ENCODE measurements around the gene NUB1. TPM values are rescaled to one million over a fixed set of nuclear protein-coding genes. Genes with fewer than 3 reads are reported as not detected.

NUB1 gene
- total and polyA plus RNA-seq, 5 donors from 2014 or later: 51.0 to 65.2 (median 53.8) TPM

GRCh38 chr7:151398446-151399304 lies 57.1 kb downstream of the NUB1 start:
- H3K27ac Mint-ChIP-seq: peak overlapping the region in 2 of 3 donors; percentile 39 to 61

GRCh38 chr7:151399305-151399601 lies 57.6 kb downstream of the NUB1 start:
- Histone ChIP-seq H3K36me3 (ENCODE audit: control insufficient read depth, insufficient read depth, low read length) (no peaks in the 10 kb centered on the region), H3K27ac (ENCODE audit: insufficient read depth, low read length, poor library complexity, severe bottlenecking) (no peak overlapping the region), H3K9me3 (ENCODE audit: control insufficient read depth in 2 of 2, low read length in 2 of 2) (no peaks in the 10 kb centered on the region), H3K4me3 (ENCODE audit: low read depth, low read length) (no peak overlapping the region), H3K4me1 (ENCODE audit: control insufficient read depth, insufficient read depth, low read length, poor library complexity, severe bottlenecking) (no peaks in the 10 kb centered on the region), H3K27me3 (ENCODE audit: control insufficient read depth, insufficient read depth, low read length) (no peaks in the 10 kb centered on the region)
- H3K36me3 Mint-ChIP-seq: no peaks in the 10 kb centered on the region
- peaks cover 4% of the 10 kb centered on the region for H3K27me3 Mint-ChIP-seq
- no peak for DNase-seq
- H3K27ac Mint-ChIP-seq: no peak overlapping the region
- H3K4me3 Mint-ChIP-seq: no peak overlapping the region
- H3K4me1 Mint-ChIP-seq: peaks cover 0 to 7% (median 2%) of the 10 kb centered on the region in 4 donors
- ATAC-seq (ENCODE audit: low read depth in 2 of 2): no peak
- H3K9me3 Mint-ChIP-seq: no peaks in the 10 kb centered on the region

More at GRCh38 chr7:151398446-151399304, 57.1 kb downstream of the NUB1 start:
- no peak overlapping the region for H3K27ac ChIP-seq (ENCODE audit: insufficient read depth, low read length, poor library complexity, severe bottlenecking)
- Mint-ChIP-seq H3K4me3 (no peak overlapping the region), H3K9me3 (no peaks in the 10 kb centered on the region), H3K36me3 (no peaks in the 10 kb centered on the region), H3K27me3 (peaks cover 4% of the 10 kb centered on the region), H3K4me1 (peaks cover 0 to 7% (median 2%) of the 10 kb centered on the region in 4 donors)
- DNase-seq (no peak), ATAC-seq (ENCODE audit: low read depth in 2 of 2) (no peak)
- no peaks in the 10 kb centered on the region for H3K27me3 ChIP-seq (ENCODE audit: control insufficient read depth, insufficient read depth, low read length)
- H3K4me1 ChIP-seq (ENCODE audit: control insufficient read depth, insufficient read depth, low read length, poor library complexity, severe bottlenecking): no peaks in the 10 kb centered on the region
- no peaks in the 10 kb centered on the region for H3K9me3 ChIP-seq (ENCODE audit: control insufficient read depth in 2 of 2, low read length in 2 of 2)
- H3K4me3 ChIP-seq (ENCODE audit: low read depth, low read length): no peak overlapping the region
- H3K36me3 ChIP-seq (ENCODE audit: control insufficient read depth, insufficient read depth, low read length): no peaks in the 10 kb centered on the region

GRCh38 chr7:151399906-151400305 lies 58.3 kb downstream of the NUB1 start:
- no peak overlapping the region for H3K4me3 ChIP-seq (ENCODE audit: low read depth, low read length)
- no peaks in the 10 kb centered on the region for H3K36me3 ChIP-seq (ENCODE audit: control insufficient read depth, insufficient read depth, low read length)
- H3K4me1 Mint-ChIP-seq: peaks cover 0 to 7% (median 2%) of the 10 kb centered on the region in 4 donors
- no peak overlapping the region for H3K4me3 Mint-ChIP-seq
- H3K27me3 Mint-ChIP-seq: peaks cover 4% of the 10 kb centered on the region
- no peaks in the 10 kb centered on the region for H3K9me3 Mint-ChIP-seq
- no peak overlapping the region for H3K27ac Mint-ChIP-seq
- no peaks in the 10 kb centered on the region for H3K4me1 ChIP-seq (ENCODE audit: control insufficient read depth, insufficient read depth, low read length, poor library complexity, severe bottlenecking)
- H3K36me3 Mint-ChIP-seq: no peaks in the 10 kb centered on the region
- no peaks in the 10 kb centered on the region for H3K27me3 ChIP-seq (ENCODE audit: control insufficient read depth, insufficient read depth, low read length)
- no peak for DNase-seq
- H3K9me3 ChIP-seq (ENCODE audit: control insufficient read depth in 2 of 2, low read length in 2 of 2): no peaks in the 10 kb centered on the region
- no peak for ATAC-seq (ENCODE audit: low read depth in 2 of 2)
- no peak overlapping the region for H3K27ac ChIP-seq (ENCODE audit: insufficient read depth, low read length, poor library complexity, severe bottlenecking)

GRCh38 chr7:151400626-151401315 lies 59.2 kb downstream of the NUB1 start:
- no peaks in the 10 kb centered on the region for H3K36me3 ChIP-seq (ENCODE audit: control insufficient read depth, insufficient read depth, low read length)
- DNase-seq (no peak), ATAC-seq (ENCODE audit: low read depth in 2 of 2) (peak in 1 of 2 donors; percentile 26)
- no peak overlapping the region for H3K4me3 Mint-ChIP-seq
- H3K9me3 ChIP-seq (ENCODE audit: control insufficient read depth in 2 of 2, low read length in 2 of 2): no peaks in the 10 kb centered on the region
- H3K27me3 ChIP-seq (ENCODE audit: control insufficient read depth, insufficient read depth, low read length): no peaks in the 10 kb centered on the region
- no peaks in the 10 kb centered on the region for H3K4me1 ChIP-seq (ENCODE audit: control insufficient read depth, insufficient read depth, low read length, poor library complexity, severe bottlenecking)
- peaks cover 6% of the 10 kb centered on the region for H3K27me3 Mint-ChIP-seq
- H3K4me1 Mint-ChIP-seq: peaks cover 0 to 5% (median 2%) of the 10 kb centered on the region in 4 donors
- no peak overlapping the region for H3K27ac ChIP-seq (ENCODE audit: insufficient read depth, low read length, poor library complexity, severe bottlenecking)
- peak overlapping the region in 1 of 3 donors; percentile 23 for H3K27ac Mint-ChIP-seq
- H3K36me3 Mint-ChIP-seq: no peaks in the 10 kb centered on the region
- H3K4me3 ChIP-seq (ENCODE audit: low read depth, low read length): no peak overlapping the region
- no peaks in the 10 kb centered on the region for H3K9me3 Mint-ChIP-seq

- no peak overlapping the region for H3K4me3 Mint-ChIP-seq
- ATAC-seq (ENCODE audit: low read depth in 2 of 2): no peak
- no peak for DNase-seq
Measured at GRCh38 chr7:151402029-151402835, 60.6 kb downstream of the NUB1 start.

GRCh38 chr7:151403764-151404163 lies 62.2 kb downstream of the NUB1 start:
- Mint-ChIP-seq H3K36me3 (no peaks in the 10 kb centered on the region), H3K27ac (no peak overlapping the region), H3K9me3 (no peaks in the 10 kb centered on the region), H3K27me3 (peaks cover 27% of the 10 kb centered on the region), H3K4me3 (no peak overlapping the region), H3K4me1 (peaks cover 0 to 5% (median 2%) of the 10 kb centered on the region in 4 donors)
- Histone ChIP-seq H3K4me3 (ENCODE audit: low read depth, low read length) (no peak overlapping the region), H3K9me3 (ENCODE audit: control insufficient read depth in 2 of 2, low read length in 2 of 2) (no peaks in the 10 kb centered on the region), H3K27ac (ENCODE audit: insufficient read depth, low read length, poor library complexity, severe bottlenecking) (no peak overlapping the region), H3K36me3 (ENCODE audit: control insufficient read depth, insufficient read depth, low read length) (no peaks in the 10 kb centered on the region), H3K27me3 (ENCODE audit: control insufficient read depth, insufficient read depth, low read length) (no peaks in the 10 kb centered on the region), H3K4me1 (ENCODE audit: control insufficient read depth, insufficient read depth, low read length, poor library complexity, severe bottlenecking) (peaks cover 4% of the 10 kb centered on the region)
- no peak for DNase-seq
- no peak for ATAC-seq (ENCODE audit: low read depth in 2 of 2)

More at GRCh38 chr7:151402029-151402835, 60.6 kb downstream of the NUB1 start:
- peaks cover 21% of the 10 kb centered on the region for H3K27me3 Mint-ChIP-seq
- no peaks in the 10 kb centered on the region for H3K9me3 ChIP-seq (ENCODE audit: control insufficient read depth in 2 of 2, low read length in 2 of 2)
- no peaks in the 10 kb centered on the region for H3K4me1 ChIP-seq (ENCODE audit: control insufficient read depth, insufficient read depth, low read length, poor library complexity, severe bottlenecking)
- H3K36me3 ChIP-seq (ENCODE audit: control insufficient read depth, insufficient read depth, low read length): no peaks in the 10 kb centered on the region
- no peak overlapping the region for H3K27ac Mint-ChIP-seq
- H3K36me3 Mint-ChIP-seq: no peaks in the 10 kb centered on the region
- no peak overlapping the region for H3K27ac ChIP-seq (ENCODE audit: insufficient read depth, low read length, poor library complexity, severe bottlenecking)
- no peak overlapping the region for H3K4me3 ChIP-seq (ENCODE audit: low read depth, low read length)
- no peaks in the 10 kb centered on the region for H3K9me3 Mint-ChIP-seq
- peaks cover 0 to 4% (median 1%) of the 10 kb centered on the region in 4 donors for H3K4me1 Mint-ChIP-seq
- H3K27me3 ChIP-seq (ENCODE audit: control insufficient read depth, insufficient read depth, low read length): no peaks in the 10 kb centered on the region

- no peaks in the 10 kb centered on the region for H3K36me3 ChIP-seq (ENCODE audit: control insufficient read depth, insufficient read depth, low read length)
- peaks cover 31% of the 10 kb centered on the region for H3K27me3 Mint-ChIP-seq
- no peak overlapping the region for H3K4me3 Mint-ChIP-seq
- H3K4me1 ChIP-seq (ENCODE audit: control insufficient read depth, insufficient read depth, low read length, poor library complexity, severe bottlenecking): peaks cover 10% of the 10 kb centered on the region
- no peaks in the 10 kb centered on the region for H3K9me3 Mint-ChIP-seq
- DNase-seq: no peak
- no peak for ATAC-seq (ENCODE audit: low read depth in 2 of 2)
- H3K9me3 ChIP-seq (ENCODE audit: control insufficient read depth in 2 of 2, low read length in 2 of 2): no peaks in the 10 kb centered on the region
- H3K27ac Mint-ChIP-seq: no peak overlapping the region
- no peaks in the 10 kb centered on the region for H3K36me3 Mint-ChIP-seq
- H3K4me1 Mint-ChIP-seq: peaks cover 0 to 9% (median 4%) of the 10 kb centered on the region in 4 donors
- H3K4me3 ChIP-seq (ENCODE audit: low read depth, low read length): no peak overlapping the region
- no peak overlapping the region for H3K27ac ChIP-seq (ENCODE audit: insufficient read depth, low read length, poor library complexity, severe bottlenecking)
- no peaks in the 10 kb centered on the region for H3K27me3 ChIP-seq (ENCODE audit: control insufficient read depth, insufficient read depth, low read length)
Measured at GRCh38 chr7:151404216-151405011, 62.8 kb downstream of the NUB1 start.
